Fibroblast of skin of left biceps (primary cell): Measurements from ENCODE around the gene SORL1.
"Not testable (repeated sequence)": the region's sequence is repeated elsewhere in the genome, so short reads cannot be mapped to it uniquely, and the experiment has no call there.

Experiments
- DNase-seq, 2 experiments: peaks; one replicate each; pipeline ENCODE4 v3.0.0-alpha.2; 2013; ENCODE audit warnings: low read depth in 2 of 2

Gene SORL1

GRCh38 chr11:121503051-121503450, 50.9 kb downstream of the SORL1 start:
- no peak for DNase-seq

- not testable (repeated sequence) for DNase-seq
Observed at GRCh38 chr11:121506237-121506636, 54.1 kb downstream of the SORL1 start.

- no peak for DNase-seq
Observed at GRCh38 chr11:121508449-121508848, 56.3 kb downstream of the SORL1 start.

GRCh38 chr11:121510438-121510837, 58.3 kb downstream of the SORL1 start:
- DNase-seq, result no peak

GRCh38 chr11:121512468-121513465, 60.7 kb downstream of the SORL1 start:
- DNase-seq, result no peak

GRCh38 chr11:121513807-121514206, 61.7 kb downstream of the SORL1 start:
- DNase-seq, result no peak

- no peak for DNase-seq
Observed at GRCh38 chr11:121514432-121515334, 62.6 kb downstream of the SORL1 start.

- no peak for DNase-seq
Observed at GRCh38 chr11:121515335-121515671, 63.2 kb downstream of the SORL1 start.

- DNase-seq, result no peak
Observed at GRCh38 chr11:121517996-121518395, 65.9 kb downstream of the SORL1 start.

GRCh38 chr11:121520243-121521144, 68.4 kb downstream of the SORL1 start:
- peak; percentile 90 to 92 for DNase-seq

GRCh38 chr11:121521145-121522042, 69.3 kb downstream of the SORL1 start:
- no peak for DNase-seq

GRCh38 chr11:121522043-121522941, 70.2 kb downstream of the SORL1 start:
- DNase-seq, result no peak

- no peak for DNase-seq
Observed at GRCh38 chr11:121523581-121524232, 71.6 kb downstream of the SORL1 start.

- no peak for DNase-seq
Observed at GRCh38 chr11:121524233-121524631, 72.1 kb downstream of the SORL1 start.

- DNase-seq, result no peak
Observed at GRCh38 chr11:121525376-121525775, 73.3 kb downstream of the SORL1 start.

GRCh38 chr11:121530257-121530656, 78.1 kb downstream of the SORL1 start:
- no peak for DNase-seq

- no peak for DNase-seq
Observed at GRCh38 chr11:121533601-121534000, 81.5 kb downstream of the SORL1 start.
